ENCODE data around the gene GNA15. TPM values are rescaled to one million over a fixed set of nuclear protein-coding genes. Genes with fewer than 3 reads are reported as not detected.
"Not testable (repeated sequence)": the region's sequence is repeated elsewhere in the genome, so short reads cannot be mapped to it uniquely, and the experiment has no call there.

The GNA15 gene
- total RNA-seq, 1 donor: 258 TPM

DNA sequence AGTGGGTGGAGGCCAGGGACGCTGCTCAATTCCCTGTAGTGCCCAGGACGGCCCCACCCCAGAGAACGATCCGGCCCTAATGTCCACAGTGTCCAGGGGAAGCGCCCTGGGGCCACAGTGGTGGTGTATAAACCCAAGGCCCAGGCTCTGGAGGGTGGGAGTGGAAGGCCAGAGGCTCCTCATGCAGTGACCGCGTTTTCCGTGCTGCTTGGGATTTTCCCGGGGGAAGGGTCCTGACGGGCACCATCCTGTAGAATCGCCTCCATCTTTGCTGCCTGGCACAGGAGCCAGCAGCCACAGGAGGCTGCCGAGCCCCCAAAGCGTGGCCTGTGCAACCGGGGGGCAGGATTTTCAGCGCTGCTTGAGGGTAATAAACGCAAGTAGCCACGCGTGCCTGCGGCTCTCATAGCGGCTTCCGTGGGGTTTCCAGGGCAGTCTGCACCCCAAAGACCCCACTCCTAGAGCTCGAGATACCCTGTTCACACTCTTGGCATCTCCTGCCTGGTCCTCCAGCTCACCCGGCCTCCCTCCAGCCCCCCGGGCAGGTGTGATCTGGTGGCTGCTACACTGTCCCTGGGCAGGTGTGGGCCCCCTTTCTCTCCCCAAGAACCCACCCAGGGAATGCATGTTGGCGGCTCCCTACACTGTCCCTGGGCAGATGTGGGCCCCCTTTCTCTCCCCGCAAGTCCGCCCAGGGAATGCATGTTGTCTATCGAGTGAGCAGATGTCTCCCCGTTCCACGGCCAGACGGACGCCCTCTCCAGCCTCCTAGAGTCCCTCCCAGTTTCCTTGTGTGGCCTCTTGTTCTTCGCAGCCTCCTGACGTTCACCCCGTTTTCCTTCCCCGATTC lies 52.1 kb downstream of the GNA15 start:
- no peak for DNase-seq (ENCODE audit: low read depth in 2 of 3, low spot score in 2 of 3)

DNA sequence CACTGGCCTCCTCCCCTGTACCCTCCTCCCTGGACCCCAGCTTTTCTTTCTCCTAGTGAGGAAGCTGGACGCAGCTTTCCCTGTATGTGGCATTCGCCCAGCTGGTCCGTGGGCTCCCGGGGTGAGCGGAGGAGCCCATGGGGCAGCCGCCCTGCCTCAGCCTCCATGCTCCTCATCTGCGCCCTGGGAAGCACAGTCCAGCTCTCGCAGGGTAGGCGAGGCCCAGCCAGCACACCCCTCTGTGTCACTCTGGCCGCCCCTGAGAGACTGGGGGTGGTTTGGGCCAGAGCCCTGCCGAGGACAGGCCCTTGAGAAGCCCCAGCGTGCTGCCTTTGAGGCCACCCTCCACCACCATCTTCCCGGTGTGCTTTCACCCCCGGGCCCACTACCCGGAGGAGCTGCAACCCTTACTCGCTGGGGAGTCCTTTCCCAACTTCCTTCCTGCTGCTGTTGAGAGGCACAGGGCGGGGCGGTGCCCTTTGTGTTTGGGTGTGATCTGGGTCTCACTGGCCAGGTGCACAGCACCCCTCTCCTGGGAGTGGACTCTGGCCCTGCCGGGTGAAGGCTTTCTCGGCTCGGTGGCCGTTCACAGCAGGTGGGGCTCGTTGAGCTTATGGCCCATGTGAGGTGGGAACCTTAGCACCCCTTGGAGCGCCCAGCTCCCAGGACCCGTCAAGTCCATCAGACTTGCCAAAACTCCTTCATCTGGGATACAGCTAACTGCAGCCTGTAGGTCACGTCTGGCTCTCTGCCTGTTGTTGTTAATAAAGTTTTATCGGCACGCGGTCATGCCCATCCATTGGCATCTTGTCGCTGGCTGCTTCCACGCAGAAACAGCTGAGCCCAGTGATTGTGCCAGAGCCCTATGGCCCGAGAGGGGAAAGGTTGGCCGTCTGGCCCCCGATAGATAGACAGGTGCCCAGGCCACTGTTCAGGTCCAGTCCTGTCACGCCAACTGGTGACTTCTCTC lies 53.1 kb downstream of the GNA15 start:
- DNase-seq (ENCODE audit: low read depth in 2 of 3, low spot score in 2 of 3): no peak

DNA sequence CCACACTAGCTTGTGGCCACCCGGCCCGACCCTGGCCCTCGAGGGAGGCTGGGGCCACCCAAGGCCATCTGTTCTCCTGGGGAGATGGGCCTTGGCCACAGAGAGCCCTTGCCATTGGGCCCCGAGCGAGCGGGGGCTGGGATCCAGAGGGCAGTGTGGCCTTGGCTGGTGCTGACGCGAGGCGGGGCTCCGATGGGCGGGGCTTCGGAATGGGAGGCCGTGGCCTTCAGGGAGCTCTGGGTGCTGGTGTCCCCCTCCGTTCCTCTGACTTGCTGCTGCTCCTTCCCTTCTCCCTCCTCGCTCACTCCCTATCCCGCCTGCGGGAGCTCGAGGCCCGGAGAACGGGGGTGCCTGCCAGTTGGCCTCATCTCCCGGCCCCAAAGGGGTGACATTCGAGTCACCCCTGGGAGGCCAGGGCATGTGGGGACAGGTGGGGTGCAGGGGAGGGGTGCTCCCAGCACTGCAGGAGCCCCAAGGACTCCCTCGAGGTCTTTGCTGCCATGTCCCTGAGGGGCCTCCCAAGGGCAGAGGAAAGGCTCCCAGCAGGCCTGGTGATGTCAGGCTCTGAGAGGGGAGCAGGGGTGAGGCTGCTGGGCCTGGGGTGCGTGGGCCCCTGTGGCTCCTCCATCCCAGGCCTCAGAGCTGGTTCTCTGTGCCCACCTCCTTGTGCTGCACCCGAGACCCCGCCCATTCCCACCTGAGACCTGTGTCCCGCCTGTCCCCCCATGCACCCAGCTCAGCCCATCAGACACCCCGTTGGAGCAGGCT lies 54.1 kb downstream of the GNA15 start:
- DNase-seq (ENCODE audit: low read depth in 2 of 3, low spot score in 2 of 3): no peak

DNA sequence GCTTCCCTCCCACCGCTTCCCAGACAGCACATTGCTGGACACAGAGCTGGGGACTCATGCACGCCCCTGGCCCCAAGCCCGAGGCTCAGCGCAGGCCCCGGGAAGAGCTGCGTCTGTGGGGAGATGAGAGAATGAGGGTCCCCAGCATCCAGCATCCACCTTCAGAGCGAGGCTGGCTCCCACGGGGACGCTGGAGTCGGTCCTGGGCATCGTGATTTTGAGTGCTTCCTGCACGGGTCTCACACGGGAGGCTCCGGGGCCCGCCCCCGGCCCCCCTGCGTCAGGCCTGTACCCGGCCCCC lies 54.6 kb downstream of the GNA15 start:
- DNase-seq (ENCODE audit: low read depth in 2 of 3, low spot score in 2 of 3): no peak

DNA sequence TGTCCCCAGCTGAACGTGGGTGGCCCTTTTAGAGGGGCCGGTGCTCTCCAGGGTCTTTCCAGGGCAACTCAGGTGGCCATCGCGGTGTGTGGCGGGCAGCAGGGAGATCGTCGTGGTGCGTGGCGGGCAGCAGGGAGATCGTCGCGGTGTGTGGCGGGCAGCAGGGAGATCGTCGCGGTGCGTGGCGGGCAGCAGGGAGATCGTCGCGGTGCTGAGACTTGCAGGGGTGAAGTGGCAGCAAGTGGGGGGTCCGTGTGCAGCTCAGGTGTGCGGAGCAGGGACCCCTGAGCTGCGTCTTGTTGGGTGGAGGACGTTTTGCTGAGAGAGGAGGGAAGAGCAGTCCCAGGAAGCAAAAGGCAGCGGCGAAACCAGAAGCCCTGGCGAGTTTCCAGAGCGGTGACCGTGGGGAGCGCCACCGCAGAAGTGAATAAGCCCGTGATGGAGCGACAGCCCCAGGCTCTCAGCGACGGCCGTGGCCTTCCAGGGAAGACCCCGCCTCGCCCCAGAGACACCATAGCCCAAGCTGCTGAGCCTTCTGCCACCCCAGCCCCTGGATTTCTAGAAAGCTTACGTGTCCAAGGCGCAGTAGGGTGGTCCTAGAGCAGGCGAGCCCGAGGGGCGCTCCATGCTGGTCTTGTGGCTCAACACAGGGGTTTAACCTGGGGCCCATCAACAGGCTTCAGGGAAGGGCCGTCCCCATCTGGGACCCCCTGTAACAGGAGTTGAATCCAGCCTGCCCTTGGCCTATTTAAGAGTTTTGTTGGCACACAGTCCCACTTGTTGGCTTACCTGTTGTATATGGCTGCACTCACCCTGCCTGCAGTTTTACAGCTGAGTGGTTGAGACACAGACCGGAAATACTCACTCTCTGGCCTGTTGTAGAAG lies 55.3 kb downstream of the GNA15 start:
- DNase-seq (ENCODE audit: low read depth in 2 of 3, low spot score in 2 of 3): no peak

DNA sequence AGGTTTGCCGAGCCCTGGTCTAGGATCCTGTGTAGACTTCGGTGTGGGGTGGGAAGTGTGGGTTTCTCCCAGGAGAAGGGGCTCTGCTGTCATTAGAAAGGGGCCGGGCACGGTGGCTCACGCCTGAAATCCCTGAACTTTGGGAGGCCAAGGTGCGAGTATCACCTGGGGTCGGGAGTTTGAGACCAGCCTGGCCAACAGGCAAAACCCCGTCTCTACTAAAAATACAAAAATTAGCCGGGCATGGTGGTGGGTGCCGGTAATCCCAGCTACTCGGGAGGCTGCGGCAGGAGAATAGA lies 55.9 kb downstream of the GNA15 start:
- not testable (repeated sequence) for DNase-seq (ENCODE audit: low read depth in 2 of 3, low spot score in 2 of 3)

DNA sequence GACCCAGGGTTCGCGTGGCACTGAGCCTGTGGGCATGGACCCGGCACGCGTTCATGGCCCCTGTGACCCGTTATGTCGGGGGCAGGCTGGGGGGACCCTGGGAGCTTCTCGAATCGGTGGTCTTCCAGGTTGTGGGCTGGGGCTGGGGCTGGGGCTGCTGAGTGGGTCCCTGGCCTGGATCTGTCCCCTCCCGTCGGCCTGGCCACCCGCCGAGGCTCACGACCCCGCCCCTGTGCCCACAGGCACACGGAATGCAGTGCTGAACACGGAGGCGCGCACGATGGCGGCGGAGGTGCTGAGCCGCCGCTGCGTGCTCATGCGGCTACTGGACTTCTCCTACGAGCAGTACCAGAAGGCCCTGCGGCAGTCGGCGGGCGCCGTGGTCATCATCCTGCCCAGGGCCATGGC lies 56.4 kb downstream of the GNA15 start:
- DNase-seq (ENCODE audit: low read depth in 2 of 3, low spot score in 2 of 3): no peak

DNA sequence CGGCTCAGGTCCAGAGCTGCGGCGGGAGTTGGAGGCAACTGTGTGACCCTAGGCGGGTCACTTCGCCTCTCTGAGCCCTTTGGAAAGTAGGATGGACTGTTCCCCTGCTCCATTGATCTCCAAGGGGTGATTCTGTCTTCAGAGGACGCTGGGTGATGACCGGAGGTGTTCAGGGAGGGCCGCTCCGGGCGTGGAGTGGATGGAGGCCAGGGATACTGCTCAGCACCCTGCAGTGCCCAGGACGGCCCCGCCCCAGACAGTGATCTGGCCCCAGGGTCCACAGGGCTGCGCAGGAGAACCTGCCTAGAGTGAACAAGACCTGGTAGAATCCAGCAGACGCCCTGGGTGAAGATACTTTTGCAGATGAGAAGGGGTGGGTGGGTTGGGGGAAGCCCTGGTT lies 56.9 kb downstream of the GNA15 start:
- DNase-seq (ENCODE audit: low read depth in 2 of 3, low spot score in 2 of 3): no peak

DNA sequence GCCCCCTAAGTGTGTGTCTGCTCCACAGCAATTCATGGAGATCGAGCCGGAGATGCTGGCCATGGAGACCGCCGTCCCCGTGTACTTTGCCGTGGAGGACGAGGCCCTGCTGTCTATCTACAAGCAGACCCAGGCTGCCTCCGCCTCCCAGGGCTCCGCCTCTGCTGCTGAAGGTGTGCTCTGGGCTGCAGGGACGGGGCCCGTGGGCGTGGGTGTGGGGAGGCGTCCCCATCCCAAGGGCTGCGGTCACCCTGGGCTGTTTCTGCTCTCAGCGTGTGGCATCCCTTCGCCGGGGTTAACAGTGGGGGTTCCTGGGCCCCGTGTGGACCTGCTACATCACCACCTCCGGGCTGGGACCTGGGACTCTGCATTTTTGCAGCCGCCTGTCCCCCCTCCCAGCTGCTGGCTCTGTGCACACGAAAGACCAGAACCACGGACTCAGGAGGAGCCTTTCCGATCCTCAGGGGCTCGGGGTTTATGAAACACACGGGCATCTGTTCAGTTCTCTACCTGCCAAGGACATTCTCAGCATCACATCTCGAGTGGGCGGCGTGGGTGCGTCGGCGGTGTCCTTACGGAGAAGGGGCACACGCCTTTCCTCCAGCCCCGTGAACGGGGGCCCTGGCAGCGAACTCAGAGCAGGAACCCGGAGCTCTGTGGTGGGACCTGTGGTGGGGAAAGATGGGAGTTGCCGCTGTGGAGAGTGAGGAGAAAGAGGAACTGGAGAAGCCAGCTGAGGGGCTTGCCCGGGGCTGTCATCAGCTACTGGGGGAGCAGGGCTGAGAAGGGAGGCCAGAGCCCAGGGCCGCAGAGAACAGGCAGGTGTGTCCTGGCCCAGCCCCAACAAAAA lies 57.6 kb downstream of the GNA15 start:
- DNase-seq (ENCODE audit: low read depth in 2 of 3, low spot score in 2 of 3): peak in 2 of 3 donors; percentile 83 to 92

DNA sequence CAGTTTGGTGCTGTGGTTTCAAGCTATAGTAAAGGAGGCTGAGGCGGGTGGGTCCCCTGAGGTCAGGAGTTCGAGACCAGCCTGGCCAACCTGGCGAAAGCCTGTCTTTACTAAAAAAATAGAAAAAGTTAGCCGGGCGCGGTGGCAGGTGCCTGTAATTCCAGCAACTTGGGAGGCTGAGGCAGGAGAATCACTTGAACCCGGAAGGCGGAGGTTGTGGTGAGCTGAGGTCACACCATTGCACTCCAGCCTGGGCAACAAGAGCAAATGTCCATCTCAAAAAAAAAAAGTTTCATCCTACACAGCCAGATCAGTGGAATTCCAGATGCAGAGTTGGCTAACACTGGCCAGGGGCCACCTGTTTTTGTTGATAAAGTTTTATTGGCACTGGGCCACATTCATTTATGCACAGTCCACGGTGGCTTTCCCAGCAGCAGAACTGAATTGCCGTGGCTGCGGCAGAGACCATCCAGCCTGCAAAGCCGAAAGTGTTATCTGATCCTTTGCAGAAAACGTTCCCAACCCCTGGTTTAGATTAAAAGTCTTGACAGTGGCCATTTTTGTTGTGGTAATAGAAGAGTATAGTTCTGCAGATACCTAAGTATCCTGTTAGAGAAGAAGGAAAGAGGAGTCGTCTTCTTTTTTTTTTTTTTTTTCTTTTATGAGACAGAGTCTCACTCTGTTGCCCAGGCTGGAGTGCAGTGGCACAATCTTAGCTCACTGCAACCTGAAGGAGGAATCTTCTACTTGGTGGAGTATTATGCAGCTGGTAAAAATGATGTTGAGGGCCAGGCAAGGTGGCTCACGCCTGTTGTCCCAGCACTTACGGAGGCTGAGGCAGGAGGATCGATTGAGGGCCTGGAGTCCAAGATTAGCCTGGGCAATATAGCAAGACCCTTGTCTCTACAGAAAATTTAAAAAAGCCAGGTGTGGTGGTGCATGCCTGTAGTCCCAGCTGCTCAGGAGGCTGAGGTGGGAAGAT lies 58.6 kb downstream of the GNA15 start:
- DNase-seq (ENCODE audit: low read depth in 2 of 3, low spot score in 2 of 3): no peak

DNA sequence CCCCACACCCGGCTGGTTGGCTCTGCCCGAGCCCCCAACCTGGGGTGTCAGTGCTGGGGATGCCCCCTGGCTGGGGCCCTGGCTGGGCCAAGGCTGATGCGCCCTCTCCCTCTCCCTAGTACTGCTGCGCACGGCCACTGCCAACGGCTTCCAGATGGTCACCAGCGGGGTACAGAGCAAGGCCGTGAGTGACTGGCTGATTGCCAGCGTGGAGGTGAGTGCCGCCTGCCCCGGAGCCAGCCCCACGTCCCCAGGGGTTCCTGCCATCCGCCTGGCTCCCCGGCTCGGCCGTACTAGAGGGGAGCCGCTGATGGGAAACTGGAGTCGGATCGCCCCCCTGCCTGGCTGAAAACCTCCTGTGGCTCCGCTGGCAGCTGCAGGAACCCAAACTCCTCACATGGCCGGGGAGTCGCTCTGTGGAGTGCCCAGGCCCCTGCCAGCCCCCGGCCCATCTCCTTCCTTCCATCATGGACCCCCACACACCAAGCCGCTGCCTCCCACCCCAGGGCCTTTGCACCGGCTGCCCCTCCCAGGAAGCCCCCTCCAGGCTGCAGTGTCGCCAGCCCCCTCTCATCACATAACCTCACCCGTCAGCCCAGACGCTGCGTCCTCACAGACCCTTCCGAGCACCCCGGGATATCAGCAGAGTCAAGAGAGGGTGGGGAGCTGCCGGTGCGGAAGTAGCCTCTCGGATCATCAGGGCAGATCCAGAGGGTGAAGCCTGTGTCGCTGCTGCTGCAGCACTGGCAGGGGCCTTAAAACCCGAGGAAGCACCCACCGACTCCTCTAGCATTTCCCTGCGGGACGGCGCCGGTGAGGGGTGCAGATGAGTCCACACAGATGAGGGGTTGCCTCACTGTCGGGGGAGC lies 60.5 kb downstream of the GNA15 start:
- DNase-seq (ENCODE audit: low read depth in 2 of 3, low spot score in 2 of 3): no peak

DNA sequence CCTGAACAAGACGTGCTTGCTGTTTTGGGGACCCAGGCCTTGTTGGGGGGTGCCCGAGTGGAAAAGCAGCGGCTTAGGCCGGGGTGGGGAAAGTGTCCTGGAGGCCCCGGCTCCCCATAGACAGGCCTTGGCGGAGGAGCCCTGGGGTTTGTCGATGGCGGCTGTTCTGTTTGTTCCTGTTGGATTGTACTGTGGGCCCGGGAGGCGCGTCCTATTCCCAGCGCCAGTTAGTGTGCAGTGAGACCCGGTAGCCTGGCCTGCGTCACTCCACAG lies 61.0 kb downstream of the GNA15 start:
- DNase-seq (ENCODE audit: low read depth in 2 of 3, low spot score in 2 of 3): no peak

DNA sequence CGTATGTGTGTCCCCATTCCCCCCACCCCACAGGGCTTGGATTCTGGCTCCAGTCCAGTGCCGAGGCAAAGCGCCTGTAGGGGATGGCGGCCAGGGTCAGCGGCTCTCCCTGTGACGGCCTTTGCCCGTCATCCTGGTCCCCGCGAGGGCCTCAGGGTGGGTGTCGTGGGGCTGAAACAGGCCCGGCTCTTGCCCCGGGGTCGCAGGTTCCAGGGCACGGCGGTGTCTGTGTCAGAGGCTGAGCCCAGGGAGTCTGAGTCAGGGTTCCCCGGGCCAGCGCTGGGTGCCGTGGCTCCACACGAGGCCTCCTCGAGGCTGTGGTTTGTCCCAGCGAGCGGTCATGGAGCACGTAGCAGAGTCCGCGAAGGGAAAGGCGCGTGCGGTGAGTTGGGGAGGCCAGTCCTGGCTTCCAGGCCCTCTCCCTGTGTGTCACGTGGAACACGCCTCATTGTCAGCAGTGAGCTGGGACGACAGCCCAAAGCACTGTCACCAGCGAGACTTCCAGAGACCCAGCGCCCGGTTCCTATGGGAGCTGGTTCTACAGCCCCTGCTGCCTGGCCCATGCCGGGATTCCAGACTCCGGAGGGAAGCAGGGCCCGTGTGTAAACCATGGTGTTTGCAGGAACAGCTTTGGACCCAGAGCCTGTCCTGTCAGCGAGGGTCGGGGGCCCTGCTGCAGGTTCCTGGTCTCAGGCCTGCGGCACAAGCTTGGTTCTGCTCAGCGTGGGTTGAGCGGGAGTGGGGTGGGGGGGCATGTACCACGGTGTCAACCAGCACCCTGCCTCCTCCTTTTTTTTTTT lies 63.3 kb downstream of the GNA15 start:
- DNase-seq (ENCODE audit: low read depth in 2 of 3, low spot score in 2 of 3): no peak

DNA sequence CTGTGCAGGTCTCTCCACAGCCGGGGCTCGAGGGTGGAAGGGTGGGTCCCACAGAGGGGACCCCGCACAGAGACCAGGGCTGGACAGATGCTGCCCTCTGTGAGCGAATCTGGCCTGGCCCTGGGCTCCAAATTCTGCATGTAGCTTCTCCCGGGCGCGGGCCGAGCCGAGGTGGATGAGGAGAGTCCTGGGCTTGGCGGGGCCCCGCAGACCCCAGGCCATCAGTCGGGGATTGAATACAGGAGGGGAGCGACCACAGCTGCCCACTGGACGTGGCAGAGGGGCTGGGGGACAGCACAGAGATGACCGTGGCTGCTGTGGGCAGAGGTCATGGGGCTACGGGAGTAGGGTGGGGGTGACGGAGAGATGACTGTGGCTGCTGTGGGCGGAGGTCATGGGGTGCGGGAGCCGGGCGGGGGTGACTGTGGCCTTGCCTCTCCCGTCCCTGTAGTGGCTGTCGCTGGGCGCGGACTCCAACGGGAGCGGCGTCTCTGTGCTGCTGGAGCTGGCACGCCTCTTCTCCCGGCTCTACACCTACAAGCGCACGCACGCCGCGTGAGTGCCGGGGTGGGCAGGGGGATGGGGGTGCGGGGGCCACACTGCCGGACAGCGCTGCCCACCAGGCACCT lies 65.4 kb downstream of the GNA15 start:
- DNase-seq (ENCODE audit: low read depth in 2 of 3, low spot score in 2 of 3): no peak

DNA sequence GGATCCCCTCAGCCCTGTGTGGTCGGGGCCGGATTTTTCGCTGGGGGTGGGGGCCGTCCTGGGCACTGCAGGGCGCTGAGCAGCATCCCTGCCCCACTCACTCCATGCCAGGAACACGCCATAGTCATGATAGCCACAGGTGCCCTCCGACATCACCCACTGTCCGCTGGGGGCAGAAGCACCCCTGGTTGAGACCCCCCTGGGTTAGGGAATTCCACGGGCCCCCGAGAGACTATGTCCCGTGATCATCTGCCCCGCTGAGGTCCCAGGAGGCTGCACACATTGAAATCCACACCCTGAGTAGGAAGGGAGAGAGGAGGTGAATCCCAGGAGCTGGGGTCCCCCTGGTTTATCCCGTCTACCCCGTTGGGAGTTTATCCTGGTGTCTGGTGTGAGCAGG lies 66.1 kb downstream of the GNA15 start:
- no peak for DNase-seq (ENCODE audit: low read depth in 2 of 3, low spot score in 2 of 3)

DNA sequence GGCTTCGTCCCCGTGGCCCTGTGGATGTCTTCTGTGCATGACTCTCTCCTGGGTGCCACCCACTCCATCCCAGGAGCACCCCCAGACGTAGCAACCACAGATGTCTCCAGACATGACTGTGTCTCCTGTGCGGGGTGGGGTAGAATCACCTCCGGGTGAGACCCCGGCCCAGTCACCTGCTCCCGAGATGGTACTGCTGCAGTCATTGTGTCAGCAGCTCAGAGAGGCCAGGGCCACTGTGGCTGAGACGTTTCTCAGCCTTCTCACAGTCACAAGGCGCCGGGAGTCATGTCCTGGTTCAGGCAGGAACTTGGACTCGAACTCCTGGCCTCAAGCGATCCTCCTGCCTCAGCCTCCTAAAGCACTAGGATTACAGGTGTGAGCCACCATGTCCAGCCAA lies 66.5 kb downstream of the GNA15 start:
- DNase-seq (ENCODE audit: low read depth in 2 of 3, low spot score in 2 of 3): no peak
